Measurements from ENCODE around the gene PTGER1.
"Not testable (repeated sequence)": the region's sequence is repeated elsewhere in the genome, so short reads cannot be mapped to it uniquely, and the experiment has no call there.

The PTGER1 gene, protein sequence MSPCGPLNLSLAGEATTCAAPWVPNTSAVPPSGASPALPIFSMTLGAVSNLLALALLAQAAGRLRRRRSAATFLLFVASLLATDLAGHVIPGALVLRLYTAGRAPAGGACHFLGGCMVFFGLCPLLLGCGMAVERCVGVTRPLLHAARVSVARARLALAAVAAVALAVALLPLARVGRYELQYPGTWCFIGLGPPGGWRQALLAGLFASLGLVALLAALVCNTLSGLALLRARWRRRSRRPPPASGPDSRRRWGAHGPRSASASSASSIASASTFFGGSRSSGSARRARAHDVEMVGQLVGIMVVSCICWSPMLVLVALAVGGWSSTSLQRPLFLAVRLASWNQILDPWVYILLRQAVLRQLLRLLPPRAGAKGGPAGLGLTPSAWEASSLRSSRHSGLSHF

DNA sequence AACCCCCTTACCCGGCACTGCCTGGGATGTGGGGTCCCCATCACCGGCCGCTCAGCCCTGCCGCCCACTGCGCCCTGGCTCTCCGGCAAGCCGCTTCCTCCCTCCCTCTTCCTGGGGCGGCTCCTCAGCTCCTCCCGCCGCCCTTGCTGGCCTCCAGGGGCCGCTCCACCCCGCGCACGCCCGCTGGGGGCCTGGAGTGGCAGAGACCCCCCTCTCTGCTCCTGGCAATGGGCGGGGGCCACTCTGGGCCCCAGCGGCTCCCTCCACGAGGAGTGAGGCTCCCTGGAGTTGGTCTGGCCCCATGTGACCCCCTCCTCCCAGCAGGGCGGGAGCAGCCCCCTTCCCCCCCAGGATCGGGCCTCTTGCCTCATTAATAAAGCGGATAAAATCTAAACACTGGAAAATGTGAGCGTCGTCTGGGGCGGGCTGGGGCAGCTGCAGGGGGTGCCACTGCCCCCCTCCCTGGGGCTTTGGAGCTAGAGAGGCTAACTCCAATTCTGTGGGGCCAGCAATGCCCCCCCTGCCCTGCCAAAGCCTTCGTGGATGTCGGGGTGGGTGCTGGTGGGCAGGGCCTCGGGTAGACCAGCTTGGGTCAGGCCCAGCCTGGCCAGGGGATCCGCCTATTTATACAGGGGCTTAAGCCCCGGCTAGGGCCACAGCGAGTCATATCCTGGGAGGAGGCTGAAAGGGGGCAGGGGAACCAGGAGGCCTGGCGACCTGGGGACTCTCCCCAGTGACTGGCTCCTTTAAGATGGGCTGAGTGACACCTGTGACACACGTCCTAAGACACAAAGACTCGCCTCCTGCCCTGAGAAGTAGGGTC lies at the start of gene PTGER1:
TSS of gene PTGER1 (minus strand) at position 104 of the 823 bp plus-strand sequence. CDS start 1,034 bp downstream, outside the sequence.
- DNase-seq, result peak; percentile 31

DNA sequence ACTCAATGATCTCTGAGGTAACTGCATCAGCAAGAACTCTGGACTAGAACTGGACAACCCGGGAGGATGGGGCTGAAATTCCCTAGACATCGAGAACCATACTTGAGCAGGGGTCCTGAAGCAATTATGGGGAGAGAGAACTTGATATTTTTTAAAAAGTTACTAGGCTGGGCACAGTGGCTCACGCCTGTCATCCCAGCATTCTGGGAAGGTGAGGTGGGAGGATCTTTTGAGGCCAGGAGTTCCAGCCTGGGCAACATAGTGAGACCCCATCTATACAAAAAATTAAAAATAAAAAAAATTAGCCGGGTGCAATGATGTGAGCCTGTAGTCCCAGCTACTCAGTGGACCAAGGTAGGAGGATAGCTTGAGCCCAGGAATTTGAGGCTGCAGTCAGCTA lies 45.4 kb upstream of the PTGER1 start:
- no peak for DNase-seq

DNA sequence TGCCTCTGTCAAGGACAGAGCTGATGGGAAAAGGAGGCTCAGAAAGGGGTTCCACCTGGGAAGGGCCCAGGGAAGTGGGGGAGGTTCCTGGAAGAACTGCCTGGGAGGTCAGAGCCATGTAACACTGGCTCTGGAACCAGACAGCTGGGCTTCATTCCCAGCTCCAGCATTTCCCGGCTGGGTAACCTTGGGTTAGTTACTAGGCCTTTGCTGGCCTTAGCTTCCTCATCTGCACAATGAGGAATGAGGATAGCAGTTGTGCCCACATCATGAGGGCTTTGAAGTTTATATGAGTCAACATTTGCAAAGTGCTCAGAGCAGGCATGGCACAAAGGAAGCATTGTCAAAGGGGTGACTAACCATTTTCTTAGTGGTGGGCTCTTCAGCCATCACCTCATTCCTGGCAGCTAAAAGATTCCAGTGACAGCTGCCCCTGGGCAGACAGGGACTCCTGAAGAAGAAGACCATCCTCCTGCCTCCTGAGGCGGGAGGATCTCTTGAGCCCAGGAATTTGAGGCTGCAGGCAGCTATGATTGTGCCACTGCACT lies 44.8 kb upstream of the PTGER1 start:
- no peak for DNase-seq

DNA sequence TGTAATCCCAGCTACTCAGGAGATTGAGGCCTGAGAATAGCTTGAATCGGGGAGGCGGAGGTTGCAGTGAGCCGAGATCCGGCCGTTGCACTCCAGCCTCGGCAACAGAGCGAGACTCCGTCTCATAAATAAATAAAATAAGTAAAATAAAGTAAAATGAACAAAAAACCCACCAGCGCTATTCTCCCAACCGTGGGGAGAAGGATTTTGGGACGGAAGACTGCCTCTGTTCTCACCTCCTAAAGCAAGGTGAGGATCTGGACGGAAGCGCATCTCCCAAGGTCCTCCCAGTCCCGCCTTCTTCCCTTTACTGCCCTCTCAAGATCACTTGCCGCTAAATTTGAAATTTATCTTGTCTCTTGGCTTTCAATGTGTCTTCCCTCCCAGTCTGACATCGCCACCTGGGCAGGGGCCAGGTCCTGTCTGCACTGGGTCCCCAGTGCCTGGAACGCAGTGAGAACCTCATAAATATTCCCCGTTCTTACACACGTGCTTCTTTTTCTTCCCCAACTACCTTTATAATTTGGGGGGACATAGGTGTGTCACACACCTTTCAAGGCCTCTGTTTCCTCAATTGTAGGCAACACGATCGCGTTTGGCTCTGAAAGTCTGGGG lies 44.2 kb upstream of the PTGER1 start:
- no peak for DNase-seq

DNA sequence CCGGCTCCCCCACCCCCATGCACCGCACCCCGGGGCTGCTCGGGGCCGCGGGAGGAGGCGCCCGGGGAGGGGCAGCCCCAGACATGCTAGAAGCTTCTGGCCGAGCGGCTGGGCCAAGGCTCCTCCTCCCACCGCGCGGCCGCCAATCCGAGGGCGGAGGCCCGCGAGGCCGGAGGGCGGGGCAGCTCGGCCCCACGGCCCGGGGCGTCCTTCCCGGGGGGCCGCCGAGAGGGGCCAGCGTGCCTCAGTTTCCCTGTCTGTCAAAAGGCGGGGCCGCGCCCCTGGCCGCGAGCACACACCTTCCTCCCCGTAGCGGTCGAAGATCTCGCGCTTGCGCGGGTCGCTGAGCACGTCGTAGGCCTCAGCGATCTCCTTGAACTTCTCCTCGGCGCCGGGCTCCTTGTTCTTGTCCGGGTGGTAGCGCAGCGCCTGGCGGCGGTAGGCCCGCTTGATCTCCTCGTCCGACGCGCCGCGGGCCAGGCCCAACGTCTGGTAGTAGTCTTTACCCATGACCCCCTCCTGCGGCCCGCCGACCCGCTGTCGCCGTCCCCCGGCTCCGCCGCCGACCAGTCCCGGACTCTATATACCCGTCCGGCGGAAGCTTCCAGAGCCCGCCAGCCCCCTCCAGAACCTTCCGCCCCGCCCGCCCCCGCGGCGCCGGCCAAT lies 42.8 kb upstream of the PTGER1 start, which contains the start of gene DNAJB1:
TSS of gene DNAJB1 (minus strand) at position 558 of the 666 bp plus-strand sequence. CDS start at position 510, 48 bp downstream.
- peak; percentile 67 for DNase-seq

DNA sequence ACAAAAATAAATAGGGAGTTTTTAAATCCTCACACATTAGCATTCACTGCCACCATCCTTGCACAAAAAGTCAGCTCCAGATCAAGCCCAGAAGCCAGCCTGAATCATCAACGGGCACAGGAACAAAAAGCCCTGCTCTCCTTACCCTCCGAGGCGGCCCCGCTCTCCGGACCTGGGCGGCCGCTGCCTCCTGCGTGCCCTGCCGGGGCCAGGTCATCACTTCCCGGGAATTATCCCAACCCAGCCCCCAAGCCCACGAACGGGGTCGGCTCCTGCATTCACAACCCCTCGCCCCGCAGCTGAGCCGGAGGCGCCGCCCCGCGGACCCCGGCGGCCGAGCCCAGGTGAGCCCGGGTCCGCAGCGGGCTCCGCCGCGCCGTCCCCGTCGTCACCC lies 42.3 kb upstream of the PTGER1 start:
- DNase-seq, result peak; percentile 49

DNA sequence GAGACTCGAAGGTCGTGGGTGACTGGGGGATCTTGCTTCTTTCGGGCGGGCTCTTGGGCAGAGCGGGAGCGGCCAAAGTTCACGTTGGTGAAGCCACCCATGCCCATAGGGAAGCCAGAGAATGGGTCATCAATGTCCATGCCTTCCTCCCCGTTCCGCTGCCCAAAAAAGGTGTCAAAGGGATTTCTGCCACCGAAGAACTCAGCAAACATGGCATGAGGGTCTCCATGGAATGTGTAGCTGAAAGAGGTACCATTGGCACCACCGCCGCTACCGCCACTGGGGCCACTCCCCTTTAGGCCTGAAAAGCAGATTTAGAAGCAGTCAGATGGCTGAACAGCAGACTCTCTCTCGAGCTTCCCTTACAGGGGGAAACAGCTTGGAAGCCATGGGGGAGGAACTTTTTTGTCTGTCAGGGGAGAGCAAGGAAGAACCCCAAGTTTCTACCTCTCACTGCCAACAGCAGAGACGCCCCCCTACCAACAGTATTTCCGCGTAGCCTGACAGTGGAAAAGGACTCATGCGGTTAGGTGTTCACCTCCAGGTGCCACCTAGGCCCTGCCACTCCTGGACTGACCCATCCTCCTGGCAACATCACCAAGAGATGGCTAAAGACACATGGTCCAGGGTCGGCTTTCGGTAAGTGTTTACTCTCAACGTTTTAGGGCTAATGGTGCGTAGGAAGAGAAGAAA lies 41.7 kb upstream of the PTGER1 start:
- no peak for DNase-seq

DNA sequence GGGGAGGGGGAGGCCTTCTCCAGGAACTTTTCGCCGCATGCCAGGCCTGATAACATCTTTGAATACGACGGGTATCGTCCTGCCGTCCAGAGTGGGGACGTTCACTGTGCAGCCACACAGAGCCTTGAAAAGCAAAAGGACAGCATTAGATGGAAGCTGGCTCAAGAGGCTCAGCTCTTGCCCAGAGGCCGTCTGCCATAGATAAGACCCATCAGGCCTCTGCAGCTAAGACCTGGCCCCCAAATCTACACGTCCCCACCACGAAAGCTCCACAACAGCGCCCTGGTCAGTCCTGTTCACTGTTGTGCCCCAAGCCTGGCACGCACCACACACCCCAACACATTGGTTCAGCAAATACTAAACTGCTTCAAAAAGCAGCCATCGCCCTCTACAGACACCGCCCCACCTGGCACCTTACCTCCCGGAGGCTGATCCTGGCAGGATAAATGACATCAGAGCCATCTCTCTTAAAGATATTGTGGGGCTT lies 40.9 kb upstream of the PTGER1 start:
- no peak for DNase-seq

DNA sequence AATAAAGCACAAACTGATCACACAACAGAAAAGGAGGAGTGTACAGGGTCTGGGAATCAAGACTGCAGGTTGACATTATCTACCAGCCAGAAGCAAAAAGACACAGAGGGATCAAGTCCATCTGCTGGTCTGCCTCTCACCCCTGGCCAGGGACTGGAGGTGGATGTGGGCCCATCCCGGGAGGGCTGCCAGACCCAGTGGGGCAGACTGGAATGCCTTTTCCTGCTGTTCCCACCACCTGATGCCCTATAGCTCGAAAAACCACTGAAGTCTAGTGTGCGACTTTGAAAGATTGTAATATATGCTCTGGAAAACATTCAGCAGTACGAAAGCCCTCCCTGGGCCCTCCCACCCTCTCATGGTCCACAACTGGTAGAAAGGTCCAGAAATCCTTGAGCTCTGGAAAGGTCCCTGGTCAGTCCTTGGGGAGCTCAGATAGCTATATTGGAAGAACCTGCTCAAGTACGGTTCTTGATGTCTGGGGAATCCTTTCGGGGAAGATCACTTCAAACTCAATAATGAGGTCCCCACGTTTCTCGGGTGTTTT lies 40.4 kb upstream of the PTGER1 start:
- DNase-seq, result no peak

DNA sequence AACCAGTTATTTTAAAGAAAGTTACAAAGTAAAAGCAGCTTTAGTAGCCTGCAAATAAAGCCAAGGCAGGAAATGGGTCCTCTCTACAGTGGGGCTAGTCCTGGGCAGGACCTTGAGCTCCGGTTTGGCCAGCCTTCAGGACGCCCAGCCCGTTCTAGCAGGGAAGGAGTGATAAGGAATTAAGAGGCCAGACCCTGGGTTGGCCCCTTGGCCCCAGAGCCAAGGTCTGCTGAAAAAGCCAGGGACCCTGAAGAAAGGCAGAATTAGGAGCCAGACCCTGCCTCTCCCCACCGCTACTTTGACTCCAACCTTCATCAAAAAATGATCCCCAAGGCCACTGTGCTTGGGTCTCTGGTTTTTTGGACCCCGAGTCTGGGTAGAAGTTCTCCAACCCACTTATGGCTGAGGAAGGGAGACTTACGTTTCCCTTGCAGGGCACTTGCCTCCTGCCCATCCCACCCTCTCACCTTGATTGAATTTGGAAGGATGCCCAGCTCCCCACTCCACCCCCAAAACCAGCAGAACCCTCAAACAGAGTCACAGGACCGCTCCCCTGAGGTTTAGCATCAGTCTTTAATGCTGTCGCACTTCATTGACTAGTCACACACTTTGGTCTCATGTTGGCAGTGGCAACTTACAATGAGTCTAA lies 39.2 kb upstream of the PTGER1 start:
- no peak for DNase-seq

DNA sequence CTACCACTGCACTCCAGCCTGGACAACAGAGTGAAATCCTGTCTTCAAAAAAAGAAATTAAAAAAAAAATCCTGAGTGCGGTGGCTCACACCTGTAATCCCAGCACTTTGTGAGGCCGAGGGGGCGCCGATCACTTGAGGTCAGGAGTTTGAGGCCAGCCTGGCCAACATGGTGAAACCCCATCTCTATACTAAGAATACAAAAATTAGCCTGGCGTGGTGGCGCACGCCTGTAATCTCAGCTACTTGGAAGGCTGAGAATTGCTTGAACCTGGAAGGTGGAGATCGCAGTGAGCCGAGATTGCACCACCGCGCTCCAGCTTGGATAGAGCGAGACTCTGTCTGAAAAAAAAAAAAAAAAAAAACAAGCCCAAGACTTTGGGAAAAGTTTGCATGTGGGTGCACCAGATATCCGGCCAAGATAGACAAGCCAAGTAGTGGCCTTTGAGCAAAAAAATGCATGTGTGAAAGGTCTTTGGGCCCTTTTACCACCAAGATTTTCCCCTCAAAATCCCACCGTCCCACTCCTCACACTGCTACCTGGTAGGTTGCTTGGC lies 37.3 kb upstream of the PTGER1 start:
- DNase-seq, result no peak

DNA sequence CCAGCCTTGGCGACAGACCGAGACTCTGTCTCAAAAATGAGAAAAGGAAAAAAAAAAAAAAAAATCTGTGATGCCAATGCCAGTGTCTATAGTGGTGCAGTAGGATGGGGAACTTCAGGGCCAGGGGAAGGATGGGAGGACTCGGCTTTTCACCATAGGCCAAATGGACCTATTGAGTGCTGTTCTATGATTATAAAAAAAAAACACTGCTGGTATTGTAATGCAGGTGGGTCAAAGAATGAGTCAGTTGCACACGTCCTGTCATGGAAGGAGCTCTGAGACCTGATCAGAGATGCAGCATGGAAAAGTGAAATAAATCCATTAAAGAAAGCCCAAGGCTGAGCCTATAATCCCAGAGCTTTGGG lies 36.1 kb upstream of the PTGER1 start:
- no peak for DNase-seq

DNA sequence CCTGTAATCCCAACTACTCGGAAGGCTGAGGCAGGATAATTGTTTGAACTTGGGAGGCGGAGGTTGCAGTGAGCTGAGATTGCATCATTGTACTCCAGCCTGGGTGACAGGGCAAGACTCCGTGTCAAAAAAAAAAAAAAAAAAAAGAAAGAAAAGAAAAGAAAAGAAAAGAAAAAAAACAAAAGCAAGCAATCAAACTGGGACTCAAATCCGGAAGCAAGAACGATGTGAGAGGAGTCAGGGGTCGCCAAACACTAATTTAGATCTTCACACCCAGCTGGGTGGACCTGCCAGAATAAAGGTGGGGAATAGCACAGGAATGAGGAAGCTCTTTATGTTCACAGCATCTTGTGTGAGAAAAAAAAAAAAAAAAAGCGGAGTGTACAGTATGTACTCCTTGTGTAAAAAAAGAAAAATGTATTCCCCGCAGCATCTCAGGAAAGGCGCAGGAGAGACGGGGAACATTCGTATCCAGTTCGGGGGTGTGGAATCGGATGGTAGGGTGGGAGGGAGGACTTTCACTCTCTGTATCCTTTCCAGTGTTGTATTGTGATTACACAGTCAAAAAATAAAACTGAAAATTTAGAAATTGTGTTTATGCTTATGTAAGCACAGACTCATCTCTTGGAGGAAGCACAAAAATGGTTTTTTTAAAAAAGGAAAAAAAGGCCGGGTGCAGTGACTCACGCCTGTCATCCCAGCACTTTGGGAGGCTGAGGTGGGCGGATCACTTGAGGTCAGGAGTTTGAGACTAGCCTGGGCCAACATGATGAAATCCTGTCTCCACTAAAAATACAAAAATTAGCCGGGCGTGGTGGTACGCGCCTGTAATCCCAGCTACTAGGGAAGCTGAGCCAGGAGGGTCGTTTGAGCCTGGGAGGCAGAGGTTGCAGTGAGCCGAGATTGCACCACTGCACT lies 35.4 kb upstream of the PTGER1 start:
- DNase-seq, result no peak

DNA sequence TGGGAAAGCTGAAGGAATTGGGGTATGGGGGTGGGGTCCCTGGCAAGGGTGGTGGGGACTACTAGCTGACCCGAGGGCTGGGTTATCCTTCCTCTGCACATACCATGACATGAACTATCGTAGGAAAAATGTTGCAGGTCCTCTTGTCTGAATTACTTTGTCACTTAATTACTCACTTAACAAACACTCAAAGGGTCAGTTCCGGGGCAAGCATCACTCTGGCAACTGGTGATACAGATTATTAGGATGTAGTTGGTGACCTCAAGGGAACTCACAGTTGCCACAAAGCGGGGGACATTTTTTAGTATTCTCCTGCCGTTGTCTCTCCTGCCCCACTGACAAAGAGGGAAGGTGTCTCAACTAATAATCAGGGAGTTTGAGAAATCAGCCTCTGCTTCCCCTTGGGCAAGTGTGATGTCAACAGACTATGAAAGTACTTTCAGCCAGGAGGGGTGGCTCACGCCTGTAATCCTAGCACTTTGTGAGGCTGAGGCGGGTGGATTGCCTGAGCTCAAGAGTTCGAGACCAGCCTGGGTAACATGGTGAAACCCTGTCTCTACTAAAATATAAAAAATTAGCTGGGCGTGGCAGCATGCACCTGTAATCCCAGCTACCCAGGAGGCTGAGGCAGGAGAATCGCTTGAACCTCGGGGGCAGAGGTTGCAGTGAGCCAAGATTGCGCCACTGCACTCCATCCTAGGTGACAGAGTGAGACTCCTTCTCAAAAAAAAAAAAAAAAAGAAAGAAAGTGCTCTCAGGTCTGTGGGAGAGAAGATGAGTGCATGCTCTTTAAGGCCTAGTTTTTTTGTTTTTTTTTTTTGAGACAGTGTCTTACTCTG lies 32.8 kb upstream of the PTGER1 start:
- no peak for DNase-seq

DNA sequence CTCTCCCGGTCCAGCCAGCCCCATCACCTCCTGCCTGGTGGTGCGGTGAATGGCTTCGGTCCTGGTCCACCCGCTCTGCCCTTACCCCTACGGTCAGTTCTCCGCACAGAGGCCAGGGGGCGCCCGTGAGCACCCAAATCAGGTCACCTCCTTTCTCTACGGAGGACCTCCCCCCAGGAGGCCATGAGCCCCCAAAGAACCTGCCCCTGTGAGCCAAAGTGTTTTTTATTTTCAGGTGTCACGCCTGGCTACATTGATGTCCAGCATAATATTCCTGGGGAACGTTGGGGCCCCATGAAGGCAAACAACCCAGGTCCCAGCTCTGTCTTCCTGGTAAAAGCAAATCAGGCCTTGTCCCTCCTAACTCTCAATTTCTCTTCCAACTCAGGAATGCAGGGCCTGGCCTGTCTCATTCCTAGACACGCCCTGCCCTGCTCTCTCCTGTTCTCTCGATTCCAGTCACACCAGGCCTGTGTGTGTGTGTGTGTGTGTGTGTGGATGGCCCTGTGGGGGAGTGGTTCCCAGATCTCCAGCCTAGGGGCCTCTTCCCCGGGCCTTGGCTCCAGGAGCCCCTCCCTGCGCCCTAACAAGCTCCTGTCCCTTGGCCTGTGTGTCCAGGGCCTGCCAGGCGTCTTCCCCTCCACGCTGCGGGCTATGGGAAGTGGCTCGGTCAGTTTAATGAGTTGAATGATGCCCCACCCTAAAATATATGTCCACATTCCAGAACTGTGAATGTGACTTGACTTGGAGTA lies 30.5 kb upstream of the PTGER1 start:
- DNase-seq, result peak; percentile 62

DNA sequence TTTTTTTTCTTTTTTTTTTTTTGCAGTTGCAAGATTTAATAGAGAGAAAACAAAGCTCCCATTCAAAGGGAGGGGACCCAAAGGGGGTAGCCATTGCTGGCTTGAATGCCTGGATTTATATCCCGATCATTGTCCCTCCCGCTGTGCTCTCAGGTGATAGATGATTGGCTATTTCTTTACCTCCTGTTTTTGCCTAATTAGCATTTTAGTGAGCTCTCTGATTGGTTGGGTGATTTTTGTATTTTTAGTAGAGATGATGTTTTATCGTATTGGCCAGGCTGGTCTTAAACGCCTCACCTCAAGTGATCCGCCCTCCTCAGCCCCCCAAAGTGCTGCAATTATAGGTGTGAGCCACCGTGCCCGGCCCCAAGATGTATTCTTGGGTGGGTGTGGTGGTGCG lies 29.4 kb upstream of the PTGER1 start:
- not testable (repeated sequence) for DNase-seq

DNA sequence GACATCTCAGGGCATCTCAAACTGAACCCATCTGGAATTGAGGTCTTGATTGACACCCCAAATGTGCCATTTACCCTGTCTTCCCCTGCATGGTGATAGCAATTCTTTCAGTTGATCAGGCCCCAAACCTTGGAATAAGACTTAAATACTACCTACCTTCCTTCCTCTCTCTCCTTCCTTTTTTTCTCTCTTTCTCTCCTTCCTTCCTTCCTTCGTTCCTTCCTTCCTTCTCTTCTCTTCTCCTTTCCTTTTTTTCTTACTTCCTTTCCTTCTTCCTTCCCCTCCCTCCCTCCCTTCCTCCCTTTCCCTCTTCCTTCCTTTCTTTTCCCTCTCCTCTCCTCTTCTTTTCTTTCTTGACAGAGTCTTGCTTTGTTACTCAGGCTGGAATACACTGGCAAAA lies 28.1 kb upstream of the PTGER1 start:
- DNase-seq, result no peak
